CD4-positive, alpha-beta T cell treated with Interleukin-15 for 4 hours (primary cell): ENCODE measurements around the gene NAPB.
"Not testable (repeated sequence)": the region's sequence is repeated elsewhere in the genome, so short reads cannot be mapped to it uniquely, and the experiment has no call there.

Source experiments
- DNase-seq: peaks from one replicate; pipeline ENCODE4 v3.0.0-alpha.2; 2020; ENCODE audit warnings: low spot score

NAPB gene

GRCh38 chr20:23367770-23368169 is 53.5 kb downstream of the NAPB start:
- peak; percentile 9 for DNase-seq

- DNase-seq = peak; percentile 39
Observed at GRCh38 chr20:23366384-23366783, 54.9 kb downstream of the NAPB start.

GRCh38 chr20:23365390-23366165 is 55.7 kb downstream of the NAPB start:
- DNase-seq = no peak

- no peak for DNase-seq
Observed at GRCh38 chr20:23363257-23363649, 58.0 kb downstream of the NAPB start.

GRCh38 chr20:23362392-23363256 is 58.7 kb downstream of the NAPB start:
- DNase-seq = peak; percentile 25

GRCh38 chr20:23361476-23362391 is 59.6 kb downstream of the NAPB start, which contains the start of gene GZF1:
Gene GZF1 (plus strand): TSS chr20:23362182. CDS start chr20:23364384, 2,202 bp downstream.
- peak; percentile 98 for DNase-seq

GRCh38 chr20:23361119-23361475 is 60.2 kb downstream of the NAPB start:
- peak; percentile 7 for DNase-seq

GRCh38 chr20:23360531-23360930 is 60.8 kb downstream of the NAPB start:
- no peak for DNase-seq

- no peak for DNase-seq
Observed at GRCh38 chr20:23358923-23359593, 62.2 kb downstream of the NAPB start.

- DNase-seq = no peak
Observed at GRCh38 chr20:23358563-23358906, 62.8 kb downstream of the NAPB start.

GRCh38 chr20:23357767-23358562 is 63.3 kb downstream of the NAPB start:
- DNase-seq = peak; percentile 100

GRCh38 chr20:23356203-23356602 is 65.1 kb downstream of the NAPB start:
- DNase-seq = no peak

- DNase-seq = peak; percentile 57
Observed at GRCh38 chr20:23350904-23351838, 70.1 kb downstream of the NAPB start.

GRCh38 chr20:23350196-23350903 is 70.9 kb downstream of the NAPB start, which contains the start of gene NXT1:
Gene NXT1 (plus strand): TSS chr20:23350791. CDS start chr20:23354042, 3,251 bp downstream.
- peak; percentile 98 for DNase-seq

- peak; percentile 74 for DNase-seq
Observed at GRCh38 chr20:23349338-23350195, 71.7 kb downstream of the NAPB start.

- DNase-seq = not testable (repeated sequence)
Observed at GRCh38 chr20:23348510-23348909, 72.8 kb downstream of the NAPB start.

GRCh38 chr20:23347791-23348190 is 73.5 kb downstream of the NAPB start:
- no peak for DNase-seq

GRCh38 chr20:23346002-23346401 is 75.3 kb downstream of the NAPB start:
- DNase-seq = no peak
